IMR-90 (cell line): Measurements from ENCODE around the gene TRIM17. TPM values are rescaled to one million over a fixed set of nuclear protein-coding genes. Genes with fewer than 3 reads are reported as not detected.

Source experiments
- ATAC-seq: fragments of 200-7000 bp; cut with Tn5 transposase; 2 replicates; pipeline ENCODE4 v1.9.1; 2020; ENCODE audit warnings: low read depth, mild to moderate bottlenecking, moderate library complexity
- BruUV-seq: library from RNA; stranded (reverse); fragments of 400-500 nt; replicated peaks from 2 replicates; lab custom pipeline; 2021; lab: Mats Ljungman, UMichigan
- CTCF ChIA-PET: fragments of 300-600 bp; formaldehyde crosslinking; extraction: SDS; loops from one replicate; lab custom pipeline; 2021; ENCODE audit warnings: antibody characterized with exemption; lab: Yijun Ruan, JAX
- POLR2A ChIA-PET: fragments of 300-600 bp; sonication (Branson Sonifier 250); formaldehyde crosslinking; loops from one replicate; lab custom pipeline; 2022; ENCODE audit warnings: antibody characterized with exemption; ENCODE audit not compliant: unreplicated experiment; lab: Charles Lee
- DNase-seq: peaks from one replicate; pipeline ENCODE4 v3.0.0; 2013
- H2AFZ ChIP-seq: replicated peaks from 2 replicates; pipeline ENCODE3; 2013; ENCODE audit warnings: low read length, mild to moderate bottlenecking; ENCODE audit not compliant: poor library complexity
- H2AK5ac ChIP-seq: 2 replicates; pipeline ENCODE4 v1.6.1; 2013; ENCODE audit warnings: low read depth, low read length, inconsistent platforms
- H2AK9ac ChIP-seq: replicated peaks from 2 replicates; pipeline ENCODE3; 2013; ENCODE audit warnings: mild to moderate bottlenecking, low read depth, low read length, moderate library complexity; ENCODE audit not compliant: poor library complexity
- H2BK120ac ChIP-seq: 2 replicates; pipeline ENCODE4 v1.6.1; 2013; ENCODE audit warnings: low read depth, low read length, inconsistent platforms
- H2BK15ac ChIP-seq: 3 replicates; pipeline ENCODE4 v1.6.1; 2013; ENCODE audit warnings: low read depth, low read length, inconsistent platforms
- H2BK20ac ChIP-seq: 2 replicates; pipeline ENCODE4 v1.6.1; 2013; ENCODE audit warnings: low read depth, mild to moderate bottlenecking, inconsistent platforms, low read length, moderate library complexity
- H2BK5ac ChIP-seq: 2 replicates; pipeline ENCODE4 v1.6.1; 2013; ENCODE audit warnings: mild to moderate bottlenecking, low read depth, low read length, inconsistent platforms; ENCODE audit not compliant: poor library complexity, severe bottlenecking
- H3K14ac ChIP-seq: replicated peaks from 2 replicates; pipeline ENCODE4 v1.6.1; 2013; ENCODE audit warnings: low read depth, low read length, inconsistent platforms
- H3K18ac ChIP-seq: 2 replicates; pipeline ENCODE4 v1.6.1; 2013; ENCODE audit warnings: low read depth, low read length, control low read depth
- H3K23ac ChIP-seq: 2 replicates; pipeline ENCODE4 v1.6.1; 2013; ENCODE audit warnings: low read depth, low read length, inconsistent platforms
- H3K27ac ChIP-seq: 2 replicates; pipeline ENCODE4 v1.5.1; 2013; ENCODE audit warnings: mild to moderate bottlenecking, control low read depth, low read length; ENCODE audit not compliant: insufficient read depth
- H3K27me3 ChIP-seq: 2 replicates; pipeline ENCODE4 v1.6.1; 2013; ENCODE audit warnings: low read length; ENCODE audit not compliant: control insufficient read depth, insufficient read depth
- H3K36me3 ChIP-seq: 2 replicates; pipeline ENCODE4 v1.6.1; 2013; ENCODE audit warnings: low read length, mixed read lengths; ENCODE audit not compliant: control insufficient read depth, insufficient read depth
- H3K4ac ChIP-seq: 2 replicates; pipeline ENCODE4 v1.6.1; 2013; ENCODE audit warnings: low read depth, low read length, inconsistent platforms
- H3K4me1 ChIP-seq: 2 replicates; pipeline ENCODE4 v1.6.1; 2013; ENCODE audit warnings: low read length, mixed read lengths; ENCODE audit not compliant: control insufficient read depth, insufficient read depth
- H3K4me2 ChIP-seq: 2 replicates; pipeline ENCODE4 v1.6.1; 2013; ENCODE audit warnings: low read depth, mild to moderate bottlenecking, control low read depth, low read length, moderate library complexity
- H3K4me3 ChIP-seq: 2 replicates; pipeline ENCODE4 v1.5.1; 2013; ENCODE audit warnings: low read depth, mild to moderate bottlenecking, control low read depth, low read length, moderate library complexity; ENCODE audit not compliant: insufficient read depth
- H3K56ac ChIP-seq: 2 replicates; pipeline ENCODE4 v1.6.1; 2013; ENCODE audit warnings: low read length, inconsistent platforms; ENCODE audit not compliant: insufficient read depth; ENCODE audit errors: extremely low read depth
- H3K79me1 ChIP-seq, 2 experiments: 2 replicates each; pipeline ENCODE4 v1.6.1; 2013; ENCODE audit warnings: low read length in 2 of 2, inconsistent platforms in 1 of 2, low read depth in 1 of 2
- H3K9ac ChIP-seq: 2 replicates; pipeline ENCODE4 v1.6.1; 2013; ENCODE audit warnings: low read depth, low read length, control low read depth
- H3K9me1 ChIP-seq: 2 replicates; pipeline ENCODE4 v1.6.1; 2013; ENCODE audit warnings: low read length, inconsistent platforms; ENCODE audit not compliant: insufficient read depth
- H3K9me3 ChIP-seq: 2 replicates; pipeline ENCODE4 v1.6.1; 2013; ENCODE audit warnings: low read length; ENCODE audit not compliant: control insufficient read depth, insufficient read depth
- H4K20me1 ChIP-seq: 2 replicates; pipeline ENCODE4 v1.6.1; 2013; ENCODE audit warnings: low read length, inconsistent platforms; ENCODE audit not compliant: insufficient read depth
- H4K5ac ChIP-seq: 2 replicates; pipeline ENCODE4 v1.6.1; 2013; ENCODE audit warnings: mild to moderate bottlenecking, low read depth, low read length, control low read depth
- H4K8ac ChIP-seq, 2 experiments: 2 replicates each; pipeline ENCODE4 v1.6.1; 2013; ENCODE audit warnings: low read depth in 2 of 2, low read length in 2 of 2, control low read depth in 1 of 2, inconsistent platforms in 1 of 2
- H4K91ac ChIP-seq: 2 replicates; pipeline ENCODE4 v1.6.1; 2013; ENCODE audit warnings: low read depth, low read length, inconsistent platforms; ENCODE audit not compliant: insufficient read depth
- BHLHE40 ChIP-seq: fragments of 150-350 bp; IDR thresholded peaks from 2 replicates; pipeline ENCODE4 v1.6.1; 2016; ENCODE audit warnings: mild to moderate bottlenecking, low read depth, low read length
- CHD1 ChIP-seq: IDR thresholded peaks from 2 replicates; pipeline ENCODE4 v1.6.1; 2012; ENCODE audit warnings: low read depth, low read length, improper control_type of control experiment
- CTCF ChIP-seq: conservative IDR thresholded peaks from 2 replicates; pipeline ENCODE4 v1.5.1; 2012; ENCODE audit warnings: mild to moderate bottlenecking, low read depth, low read length, improper control_type of control experiment
- FOS ChIP-seq: fragments of 150-350 bp; IDR thresholded peaks from 2 replicates; pipeline ENCODE4 v1.6.1; 2016; ENCODE audit warnings: low read depth, low read length
- MAFK ChIP-seq: IDR thresholded peaks from 2 replicates; pipeline ENCODE4 v1.6.1; 2012; ENCODE audit warnings: low read depth, low read length, improper control_type of control experiment
- MXI1 ChIP-seq: IDR thresholded peaks from 2 replicates; pipeline ENCODE4 v1.6.1; 2012; ENCODE audit warnings: low read depth, mild to moderate bottlenecking, low read length, moderate library complexity, borderline replicate concordance
- RAD21 ChIP-seq: IDR thresholded peaks from 2 replicates; pipeline ENCODE4 v1.6.1; 2012; ENCODE audit warnings: low read length, improper control_type of control experiment
- RFX5 ChIP-seq: IDR thresholded peaks from 2 replicates; pipeline ENCODE4 v1.8.0; 2012; ENCODE audit warnings: low read depth, mild to moderate bottlenecking, low read length, moderate library complexity
- WGBS, 2 experiments: methylation state at CpG; one replicate each; pipeline versions ENCODE4 v1.1.5 to v1.1.7; 2013; ENCODE audit warnings: missing lambda C conversion rate in 2 of 2; ENCODE audit not compliant: insufficient read length in 1 of 2; ENCODE audit errors: extremely low coverage in 2 of 2; 5-methylcytosine and 5-hydroxymethylcytosine counted together
- dilution Hi-C: fragments of 300-500 bp; cut with HindIII; formaldehyde crosslinking; loops from one replicate; pipeline ENCODE4 v1.14.3; 2018; ENCODE audit warnings: low sequenced_read_pairs; ENCODE audit not compliant: unreplicated experiment
- in situ Hi-C: fragments of 300-500 bp; cut with MboI; formaldehyde crosslinking; loops from 3 replicates; pipeline ENCODE4 v1.14.3; 2019; ENCODE audit warnings: low sequenced_read_pairs, inconsistent platforms, mixed read lengths
- intact Hi-C: fragments of 100-400 bp; cut with micrococcal nuclease; formaldehyde crosslinking; loops from 2 replicates; pipeline ENCODE4 v1.10.0; 2022
- polyA plus RNA-seq, 3 experiments: library from polyadenylated mRNA; depleted of rRNA; stranded (reverse); fragments of >200 nt; gene quantifications; 2 replicates each; pipeline ENCODE4 v1.2.3, GENCODE V29; 2012; ENCODE audit warnings: low replicate concordance in 1 of 3
- total RNA-seq: library from RNA; depleted of rRNA; stranded (reverse); fragments of >200 nt; gene quantifications from 2 replicates; pipeline ENCODE4 v1.2.3, GENCODE V29; 2012

TRIM17 gene
- total and polyA plus RNA-seq, 2 of the 4 experiments (the other 2 are of a cell fraction): 0.39 TPM; not detected in 1

- Histone ChIP-seq H3K14ac (no peak overlapping the region), H3K4ac (peak overlapping the region; percentile 12; the same call in 1 of the 2 replicates), H3K56ac (no peak overlapping the region), H3K36me3 (peaks cover 14% of the 10 kb centered on the region), H3K27me3 (no peaks in the 10 kb centered on the region; the same call in 1 of the 2 replicates), H3K23ac (peak overlapping the region; percentile 67), H3K79me1 (peaks cover 8 to 9% of the 10 kb centered on the region in 2 experiments), H3K4me2 (peak overlapping the region; percentile 68), H2AK5ac (peak overlapping the region; percentile 4; the same call in 1 of the 2 replicates), H4K5ac (no peak overlapping the region), H3K9ac (peak overlapping the region; percentile 37; the same call in 1 of the 2 replicates), H2AK9ac (peak overlapping the region; percentile 90), H3K18ac (no peak overlapping the region), H2BK15ac (no peak overlapping the region), H3K9me1 (peaks cover 7% of the 10 kb centered on the region; the same call in 1 of the 2 replicates), H3K27ac (no peak overlapping the region), H3K9me3 (no peaks in the 10 kb centered on the region), H4K8ac (peak overlapping the region in 1 of 2 experiments; percentile 12; a peak in 1 of 4 replicates), H2BK120ac (no peak overlapping the region), H4K20me1 (peaks cover 13% of the 10 kb centered on the region), H4K91ac (no peak overlapping the region), H2BK20ac (no peak overlapping the region), H2AFZ (peak overlapping the region; percentile 65), H3K4me1 (peaks cover 4% of the 10 kb centered on the region; the same call in 1 of the 2 replicates), H2BK5ac (no peak overlapping the region), H3K4me3 (peak overlapping the region; percentile 42)
- no peak; the same call in 1 of the 2 replicates for ATAC-seq
- in situ Hi-C loops (no loop called here), intact Hi-C loops (no loop called here), dilution Hi-C loops (no loop called here)
- ChIA-PET CTCF (no interaction called here), POLR2A (no interaction called here)
- TF ChIP-seq CHD1 (no peak), RAD21 (no peak), MXI1 (no peak), BHLHE40 (no peak), MAFK (no peak), CTCF (no peak), FOS (no peak), RFX5 (no peak)
- no peak for DNase-seq
- 34% methylated on average over 6 of the region's 23 CpGs; no CpG with 5 or more reads in 1 of the 2 experiments for WGBS, 2 experiments
- no TSS peak for BruUV-seq
These were observed 826 bp downstream of the TRIM17 start for GRCh38 chr1:228415853-228416216.
